ENCODE results near the gene FAM193B. TPM values are rescaled to one million over a fixed set of nuclear protein-coding genes. Genes with fewer than 3 reads are reported as not detected.

FAM193B gene
- polyA plus RNA-seq, 1 of the 3 experiments (the other 2 are of a cell fraction) = 48.1 TPM

GRCh38 chr5:177491429-177491945 is 62.9 kb downstream of the FAM193B start:
- TF ChIP-seq CTCF (IDR thresholded peaks at IDR 0.05) = peak; percentile 64
- no peak for TF ChIP-seq MXI1 (IDR thresholded peaks at IDR 0.05; ENCODE audit: low read depth, low read length)
- H3K4me3 ChIP-seq (ENCODE audit: low read depth in 2 of 2, low read length in 1 of 2) = peak overlapping the region in 1 of 2 experiments; percentile 56; a peak in 1 of 4 replicates
- DNase-seq = peak; percentile 91
- CTCF ChIA-PET = interaction anchor here (1.0 to 8.4 kb wide), 4 partner anchors 9 to 101 kb away, joined by 3 to 201 read pairs (median 8); partner anchors contain the start of gene DBN1
- H3K4me1 ChIP-seq (ENCODE audit: control insufficient read depth in 1 of 2, insufficient read depth in 2 of 2, low read depth in 1 of 2, low read length in 1 of 2) = peaks cover 33 to 39% of the 10 kb centered on the region in 2 experiments; a peak in 3 of 4 replicates
- H3K27me3 ChIP-seq (ENCODE audit: insufficient read depth) = no peaks in the 10 kb centered on the region
- no peak overlapping the region for H3K4me2 ChIP-seq
- H3K9me3 ChIP-seq = no peaks in the 10 kb centered on the region
- H3F3A ChIP-seq (replicated peaks; ENCODE audit: insufficient read depth) = peaks cover 33% of the 10 kb centered on the region
- H3K9ac ChIP-seq = no peak overlapping the region
- POLR2A ChIA-PET = no interaction called here
- H3K27ac ChIP-seq (ENCODE audit: low read depth in 2 of 2, low read length in 1 of 2) = 0 out of 4 replicates have a peak overlapping the region, but pooled peaks of 1 of the 2 experiments have one; percentile 15
- no peaks in the 10 kb centered on the region for H3K9me2 ChIP-seq
- H3K36me3 ChIP-seq (replicated peaks in 1 of 2; ENCODE audit: control insufficient read depth in 1 of 2, insufficient read depth in 2 of 2, low read length in 1 of 2) = peaks cover 51 to 56% of the 10 kb centered on the region in 2 experiments
- no peak overlapping the region for H2AFZ ChIP-seq (ENCODE audit: low read depth)
- peaks cover 88% of the 10 kb centered on the region for H4K20me1 ChIP-seq (ENCODE audit: insufficient read depth)
- H3K79me2 ChIP-seq (ENCODE audit: insufficient read depth) = peaks cover 65% of the 10 kb centered on the region
- 69% methylated on average over 4 of the region's 43 CpGs for WGBS (ENCODE audit: low lambda C conversion rate)

- no peaks in the 10 kb centered on the region for H3K27me3 ChIP-seq (ENCODE audit: insufficient read depth)
- no peak overlapping the region for H3K4me2 ChIP-seq
- peak overlapping the region in 1 of 2 experiments; percentile 56; a peak in 1 of 4 replicates for H3K4me3 ChIP-seq (ENCODE audit: low read depth in 2 of 2, low read length in 1 of 2)
- peaks cover 56 to 59% of the 10 kb centered on the region in 2 experiments for H3K36me3 ChIP-seq (replicated peaks in 1 of 2; ENCODE audit: control insufficient read depth in 1 of 2, insufficient read depth in 2 of 2, low read length in 1 of 2)
- no peaks in the 10 kb centered on the region for H3K9me2 ChIP-seq
- TF ChIP-seq SMC3 (IDR thresholded peaks at IDR 0.05; ENCODE audit: low read depth, low read length) (no peak), RXRA (IDR thresholded peaks at IDR 0.05; ENCODE audit: borderline replicate concordance, low read depth) (no peak), YY1 (IDR thresholded peaks at IDR 0.05; ENCODE audit: low read depth) (no peak), FOXM1 (IDR thresholded peaks at IDR 0.05; ENCODE audit: low read depth) (no peak), GATA2 (CRISPR knock-in tag; IDR thresholded peaks at IDR 0.05) (no peak), IRF3 (IDR thresholded peaks at IDR 0.05; ENCODE audit: low read depth, low read length) (no peak), ELF1 (IDR thresholded peaks at IDR 0.05) (no peak), RFX5 (IDR thresholded peaks at IDR 0.05; ENCODE audit: low read length) (no peak), MEF2A (IDR thresholded peaks at IDR 0.05; ENCODE audit: borderline replicate concordance, low read depth) (no peak), RAD21 (IDR thresholded peaks at IDR 0.05; ENCODE audit: low read length) (no peak), EZH2phosphoT487 (IDR thresholded peaks at IDR 0.05; ENCODE audit: borderline replicate concordance, low read depth) (no peak), FOSL2 (IDR thresholded peaks at IDR 0.05; ENCODE audit: borderline replicate concordance, low read depth) (no peak)
- H3K9ac ChIP-seq = no peak overlapping the region
- no peak overlapping the region for H2AFZ ChIP-seq (ENCODE audit: low read depth)
- peaks cover 63% of the 10 kb centered on the region for H3K79me2 ChIP-seq (ENCODE audit: insufficient read depth)
- CTCF ChIA-PET = interaction anchor here (1.0 to 8.4 kb wide), 4 partner anchors 13 to 101 kb away, joined by 3 to 201 read pairs (median 4); partner anchors contain the start of gene DBN1
- POLR2A ChIA-PET = no interaction called here
- H3F3A ChIP-seq (replicated peaks; ENCODE audit: insufficient read depth) = peaks cover 30% of the 10 kb centered on the region
- H3K9me3 ChIP-seq = no peaks in the 10 kb centered on the region
- H3K4me1 ChIP-seq (ENCODE audit: control insufficient read depth in 1 of 2, insufficient read depth in 2 of 2, low read depth in 1 of 2, low read length in 1 of 2) = peaks cover 30 to 34% of the 10 kb centered on the region in 2 experiments; a peak in 3 of 4 replicates
- no peak for DNase-seq
- 90% methylated on average over 13 of the region's 16 CpGs for WGBS (ENCODE audit: low lambda C conversion rate)
- H3K27ac ChIP-seq (ENCODE audit: low read depth in 2 of 2, low read length in 1 of 2) = 0 out of 4 replicates have a peak overlapping the region, but pooled peaks of 1 of the 2 experiments have one; percentile 15
- H4K20me1 ChIP-seq (ENCODE audit: insufficient read depth) = peaks cover 88% of the 10 kb centered on the region
These were observed 63.4 kb downstream of the FAM193B start for GRCh38 chr5:177490992-177491391.
